NCI-H1105 treated with DMSO at 0.1 percent for 48 hours (cell line): ENCODE results near the gene MYH7.
"Not testable (repeated sequence)": the region's sequence is repeated elsewhere in the genome, so short reads cannot be mapped to it uniquely, and the experiment has no call there.

Experiments
- DNase-seq: peaks from one replicate; lab custom pipeline; 2025; lab: John Stamatoyannopoulos, UW

MYH7 gene

GRCh38 chr14:23435543-23436326 lies at the start of gene MYH7:
Gene MYH7, minus strand, starts transcription at chr14:23435660. Its CDS starts 1,928 bp downstream, at chr14:23433732.
- DNase-seq, result no peak

GRCh38 chr14:23483236-23483854 lies 47.9 kb upstream of the MYH7 start:
- peak; percentile 72 for DNase-seq

DNA sequence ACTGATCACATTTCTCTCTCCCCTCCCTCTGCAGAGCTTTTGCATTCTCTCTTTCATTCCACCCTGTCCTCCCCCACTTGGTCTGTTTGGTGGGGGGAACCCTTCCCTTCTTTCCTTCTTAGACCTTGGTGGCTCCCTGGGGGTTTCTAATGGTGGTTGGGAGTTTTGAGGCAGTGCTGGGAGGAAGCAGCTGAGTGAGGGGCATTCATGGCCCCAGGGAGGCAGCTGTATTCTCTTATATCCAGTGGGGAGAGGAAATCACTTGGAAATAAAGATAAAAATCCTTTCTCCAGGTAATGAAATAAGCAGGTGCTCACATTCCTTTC lies 47.3 kb upstream of the MYH7 start:
- DNase-seq, result no peak

DNA sequence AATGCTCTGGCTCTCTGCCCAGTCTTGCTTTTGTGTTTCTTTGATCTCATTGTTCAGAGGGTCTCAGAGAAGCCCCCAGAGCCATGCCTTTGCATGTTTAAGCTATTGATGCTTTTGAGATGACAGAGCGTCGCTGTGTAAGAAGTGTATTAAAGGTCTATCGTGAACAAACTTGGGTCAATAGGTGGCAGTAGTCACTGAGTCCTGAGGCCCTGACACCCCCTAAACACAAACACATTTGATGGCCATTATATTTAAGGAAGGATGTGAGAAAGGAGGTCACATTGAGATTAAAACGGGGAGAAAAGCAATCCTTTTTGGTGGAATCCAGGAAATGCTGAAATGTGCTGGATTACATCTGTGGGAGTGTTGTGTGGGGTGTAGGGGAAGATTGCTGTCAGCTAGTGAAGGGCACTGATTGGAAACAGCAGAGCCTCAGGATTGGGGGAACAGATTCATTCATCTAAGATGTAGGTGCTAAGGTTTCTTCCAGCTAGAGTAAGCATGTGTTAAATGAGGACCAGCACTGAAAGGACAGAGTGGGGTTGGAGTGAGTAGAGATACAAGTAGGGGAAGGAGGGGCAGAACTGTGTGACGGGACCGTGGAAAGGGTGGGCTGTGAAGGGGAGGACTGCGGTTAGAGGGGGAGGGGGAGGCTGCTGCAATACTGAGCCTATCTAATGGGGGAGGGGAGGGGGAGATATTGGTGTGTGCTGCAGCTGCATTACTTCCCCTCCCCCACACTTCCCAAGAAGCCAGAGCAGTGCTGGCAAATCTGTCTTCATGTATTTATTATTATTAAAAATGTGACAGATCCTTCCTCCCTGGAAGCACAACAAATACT lies 46.7 kb upstream of the MYH7 start:
- DNase-seq, result peak; percentile 10

DNA sequence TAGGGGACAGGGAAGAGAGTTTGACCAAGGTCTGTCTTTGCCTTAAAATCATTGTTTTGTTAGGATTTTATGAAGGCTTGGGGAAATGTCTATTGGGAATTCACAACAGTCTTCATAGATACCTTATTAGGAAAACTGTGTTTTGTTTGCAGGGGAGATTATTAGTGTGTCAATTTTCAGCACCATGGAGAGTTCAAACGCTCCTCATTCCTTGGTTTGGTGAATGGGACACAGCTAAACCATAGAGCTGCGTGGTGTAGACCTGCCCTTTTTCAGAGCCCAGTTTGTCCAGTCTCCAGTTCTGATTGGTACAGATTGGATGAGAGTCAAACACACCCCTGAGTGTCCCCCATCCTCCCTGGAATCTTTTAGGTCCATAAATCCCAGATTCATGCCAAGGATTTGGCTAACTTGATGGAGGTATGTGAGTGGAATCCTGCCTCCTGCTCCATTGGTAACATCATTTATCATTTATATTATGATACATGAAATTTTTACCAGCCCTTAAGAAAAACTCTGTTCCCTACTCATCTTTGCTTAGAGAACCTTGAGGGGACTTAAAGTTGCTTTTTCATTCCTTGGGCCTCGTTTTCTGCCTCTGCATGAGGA lies 46.0 kb upstream of the MYH7 start:
- DNase-seq, result no peak

GRCh38 chr14:23478109-23478759 lies 42.8 kb upstream of the MYH7 start:
- peak; percentile 65 for DNase-seq

GRCh38 chr14:23470947-23471346 lies 35.5 kb upstream of the MYH7 start:
- DNase-seq, result no peak

DNA sequence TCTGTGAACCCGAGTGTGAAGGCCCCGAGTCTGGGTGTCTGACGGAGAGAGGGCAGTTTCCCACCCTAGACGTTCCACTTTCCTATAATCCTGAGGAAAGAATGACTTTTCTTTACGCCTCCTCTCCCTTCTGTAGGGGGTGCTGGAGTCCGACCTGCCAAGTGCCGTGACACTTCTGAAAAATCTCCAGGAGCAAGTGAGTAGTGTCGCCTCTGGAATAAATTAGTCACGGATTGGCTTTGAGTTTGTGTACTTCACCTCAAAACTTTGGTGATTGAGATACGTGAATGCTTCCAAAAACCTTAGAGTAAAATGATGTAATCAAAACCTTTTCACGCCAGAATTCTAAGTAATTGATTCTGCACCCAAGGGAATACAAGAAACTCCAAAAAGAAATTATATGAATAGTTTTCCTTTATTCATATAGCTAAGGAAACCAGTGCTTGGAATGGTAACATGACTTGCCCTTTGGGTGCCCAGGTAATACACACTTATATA lies 34.5 kb upstream of the MYH7 start:
- DNase-seq, result no peak

GRCh38 chr14:23469127-23469905 lies 33.9 kb upstream of the MYH7 start, which contains the start of gene NGDN:
Gene NGDN, plus strand, starts transcription at chr14:23469703. Its CDS starts 13 bp downstream, at chr14:23469716.
- peak; percentile 100 for DNase-seq

DNA sequence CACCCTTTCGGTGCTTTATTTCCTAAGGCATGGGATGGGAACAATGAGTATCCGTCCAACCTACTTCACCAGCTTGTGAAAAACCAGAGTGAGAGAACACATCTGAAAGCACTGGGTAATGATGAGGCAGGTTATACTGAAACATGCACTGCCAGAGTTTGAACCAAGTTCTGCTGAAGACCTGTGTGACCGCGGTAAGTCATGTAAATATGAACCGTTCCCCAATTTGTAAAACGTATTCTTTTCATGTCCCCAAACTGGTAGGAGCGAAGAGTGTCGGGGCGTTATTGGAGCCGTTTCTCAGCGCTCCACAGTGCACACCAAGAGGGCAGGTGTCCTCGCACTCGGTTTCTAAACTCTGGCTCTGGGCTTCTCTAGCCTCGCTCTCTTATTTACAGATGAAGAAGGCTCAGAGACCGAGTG lies 33.3 kb upstream of the MYH7 start:
- DNase-seq, result no peak

GRCh38 chr14:23465261-23465660 lies 29.8 kb upstream of the MYH7 start:
- no peak for DNase-seq

GRCh38 chr14:23464700-23465099 lies 29.2 kb upstream of the MYH7 start:
- no peak for DNase-seq

DNA sequence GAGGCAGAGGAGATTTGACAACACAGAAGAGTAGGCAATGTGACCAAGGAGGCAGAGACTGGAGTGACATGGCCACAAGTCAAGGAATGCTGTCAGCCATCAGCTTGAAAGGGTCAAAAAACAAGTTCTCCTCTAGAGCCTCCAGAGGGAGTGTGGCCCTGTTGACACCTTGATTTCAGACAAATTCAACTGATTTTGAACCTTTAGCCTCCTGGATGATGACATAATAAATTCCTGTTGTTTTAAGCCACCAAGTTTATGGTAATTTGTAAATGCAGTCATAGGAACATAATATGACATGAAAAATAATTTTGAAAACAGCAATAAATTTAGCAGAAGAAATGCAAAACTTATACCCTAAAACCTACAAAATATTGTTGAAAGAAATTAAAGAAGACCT lies 25.5 kb upstream of the MYH7 start:
- no peak for DNase-seq

DNA sequence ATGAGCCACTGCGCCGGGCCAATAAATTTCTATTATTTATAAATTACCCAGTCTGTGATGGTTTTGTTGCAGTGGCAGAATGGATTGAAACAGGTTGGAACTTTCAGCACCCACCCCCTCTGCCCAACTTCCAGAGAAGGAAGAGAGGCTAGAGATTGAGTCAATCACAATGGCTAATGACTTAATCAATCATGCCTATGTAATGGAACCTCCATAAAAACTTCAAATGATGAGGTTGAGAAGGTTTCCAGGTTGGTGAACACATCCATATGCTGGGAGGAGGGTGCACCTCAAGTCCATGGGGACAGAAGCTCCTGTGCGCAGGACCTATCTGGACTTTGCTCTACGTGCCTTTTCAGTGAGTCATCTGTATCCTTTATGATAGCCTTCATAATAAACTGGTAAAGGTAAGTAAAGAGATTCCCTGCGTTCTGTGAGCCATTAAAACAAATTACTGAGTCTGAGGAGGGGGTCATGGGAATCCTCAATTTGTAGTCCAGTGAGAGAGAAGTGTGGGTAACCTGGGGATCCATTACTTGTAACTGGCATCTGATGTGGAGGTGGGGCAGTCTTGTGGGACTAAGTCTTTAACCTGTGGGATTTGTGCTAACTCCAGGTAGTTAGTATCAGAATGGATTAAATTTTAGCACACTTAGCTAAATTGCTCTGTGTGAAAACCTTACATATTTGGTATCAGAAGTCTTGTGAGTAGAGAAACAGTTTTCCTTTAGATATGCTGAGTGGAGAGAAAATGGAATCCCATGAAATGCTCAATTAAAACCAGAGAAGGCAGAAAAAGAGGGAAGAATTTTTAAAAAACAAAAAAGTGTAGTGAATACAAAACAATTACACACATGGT lies 22.4 kb upstream of the MYH7 start:
- DNase-seq, result no peak

- not testable (repeated sequence) for DNase-seq
These were observed 21.6 kb upstream of the MYH7 start for GRCh38 chr14:23456883-23457586.

- no peak for DNase-seq
These were observed 19.0 kb upstream of the MYH7 start for GRCh38 chr14:23454445-23454856.

- DNase-seq, result no peak
These were observed 16.8 kb upstream of the MYH7 start for GRCh38 chr14:23452237-23452636.

- no peak for DNase-seq
These were observed 14.9 kb upstream of the MYH7 start for GRCh38 chr14:23450379-23450778.

DNA sequence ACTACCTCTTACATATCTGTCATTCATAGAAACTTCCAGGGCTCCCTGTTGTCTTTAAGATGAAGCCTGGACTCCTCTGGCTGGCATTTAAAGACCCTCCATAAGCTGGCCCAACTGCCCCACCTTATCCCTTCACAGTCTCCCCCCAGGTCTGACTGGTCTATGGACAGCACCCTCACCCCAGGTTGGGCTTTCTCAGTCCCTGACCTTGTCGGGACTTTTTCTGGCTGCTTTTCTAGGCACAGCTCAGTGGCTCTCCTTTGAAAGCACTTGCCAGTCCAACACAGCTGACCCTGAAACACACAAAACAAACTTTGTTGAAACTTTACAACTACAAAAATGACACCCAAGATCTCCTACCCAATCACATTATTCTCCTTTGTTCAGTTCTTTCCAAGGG lies 13.9 kb upstream of the MYH7 start:
- no peak for DNase-seq
